Mesodermal cell (in vitro differentiated cells): ENCODE data around the gene FAM171A1.

Experiments used
- H3K27ac ChIP-seq: 2 replicates; pipeline ENCODE4 v1.7.0; 2013; ENCODE audit warnings: mild to moderate bottlenecking, low read depth, low read length, moderate library complexity; ENCODE audit not compliant: severe bottlenecking
- H3K36me3 ChIP-seq: 2 replicates; pipeline ENCODE4 v1.7.1; 2013; ENCODE audit warnings: mild to moderate bottlenecking, low read length, moderate library complexity; ENCODE audit not compliant: control insufficient read depth, insufficient read depth
- H3K4me1 ChIP-seq: one replicate; pipeline ENCODE4 v1.7.1; 2013; ENCODE audit warnings: mild to moderate bottlenecking, low read length; ENCODE audit not compliant: insufficient read depth, control insufficient read depth, poor library complexity, severe bottlenecking
- H3K4me3 ChIP-seq: 2 replicates; pipeline ENCODE4 v1.7.0; 2013; ENCODE audit warnings: low read length, control low read depth, mild to moderate bottlenecking; ENCODE audit not compliant: insufficient read depth, poor library complexity, severe bottlenecking; ENCODE audit errors: extremely low read depth
- H3K9me3 ChIP-seq: 2 replicates; pipeline ENCODE4 v1.7.1; 2013; ENCODE audit warnings: mild to moderate bottlenecking, low read length, moderate library complexity; ENCODE audit not compliant: control insufficient read depth
- WGBS, 2 experiments: methylation state at CpG; one replicate each; pipeline ENCODE4 v1.1.5; 2013; ENCODE audit warnings: missing lambda C conversion rate in 2 of 2; ENCODE audit not compliant: insufficient coverage in 2 of 2; 5-methylcytosine and 5-hydroxymethylcytosine counted together

Gene FAM171A1

DNA sequence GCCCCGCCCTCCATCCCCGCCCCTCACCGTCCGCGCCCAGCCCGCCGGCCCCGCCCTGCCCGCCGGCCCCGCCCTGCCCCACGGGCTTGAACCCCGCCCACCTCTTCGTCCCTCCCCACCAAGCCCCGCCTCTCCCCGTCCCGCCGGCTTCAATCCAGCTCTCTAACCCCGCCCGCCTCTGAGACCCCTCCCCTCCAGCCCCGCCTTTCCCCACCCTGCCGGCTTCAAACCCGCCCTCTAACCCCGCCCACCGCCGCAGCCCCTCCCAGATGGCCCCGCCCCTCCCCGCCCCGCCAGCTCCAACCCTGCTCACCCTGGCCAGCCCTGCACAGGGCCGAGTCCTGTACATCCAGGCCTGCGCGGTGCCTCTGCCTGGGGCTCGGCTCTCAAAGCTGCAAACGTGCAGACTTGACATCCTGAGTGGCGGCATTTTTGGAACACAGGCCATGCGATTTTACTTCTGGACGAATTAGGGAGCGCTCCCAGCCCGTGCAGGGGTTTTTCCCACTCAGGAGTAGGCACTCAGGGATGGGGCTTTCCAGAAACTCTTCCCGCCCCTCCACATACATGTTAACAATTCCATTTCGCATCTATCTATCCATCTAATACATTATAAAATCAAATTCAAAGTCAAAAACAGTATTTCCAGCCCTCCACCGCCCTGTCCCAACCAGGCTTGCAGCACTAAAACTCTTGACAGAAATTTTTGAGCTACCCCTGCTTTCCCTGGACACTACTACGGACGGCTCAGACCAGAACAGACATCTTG, 202.1 kb downstream of the FAM171A1 start:
- WGBS, 2 experiments, result 35 to 45% methylated on average over 15 to 21 of the region's 44 CpGs
- Histone ChIP-seq H3K36me3 (no peaks in the 10 kb centered on the region), H3K4me1 (peaks cover 5% of the 10 kb centered on the region), H3K27ac (no peak overlapping the region), H3K4me3 (no peak overlapping the region), H3K9me3 (no peaks in the 10 kb centered on the region)

GRCh38 chr10:15168291-15168785, 202.8 kb downstream of the FAM171A1 start, which contains the start of gene NMT2:
TSS of gene NMT2 (minus strand) at chr10:15168693. CDS start at chr10:15168612, 81 bp downstream.
- Histone ChIP-seq H3K36me3 (no peaks in the 10 kb centered on the region), H3K9me3 (no peaks in the 10 kb centered on the region), H3K4me3 (peak within 1 kb of the TSS; percentile 77), H3K4me1 (peaks cover 5% of the 10 kb centered on the region), H3K27ac (peak within 1 kb of the TSS; percentile 76)
- 0% methylated on average over 32 to 49 of the region's 70 CpGs for WGBS, 2 experiments

- H3K4me3 ChIP-seq, result peak overlapping the region; percentile 77
- H3K36me3 ChIP-seq, result no peaks in the 10 kb centered on the region
- 1% methylated on average over 27 to 35 of the region's 54 CpGs for WGBS, 2 experiments
- H3K27ac ChIP-seq, result peak overlapping the region; percentile 41
- peaks cover 5% of the 10 kb centered on the region for H3K4me1 ChIP-seq
- no peaks in the 10 kb centered on the region for H3K9me3 ChIP-seq
Observed at GRCh38 chr10:15167411-15168290, 203.4 kb downstream of the FAM171A1 start.

DNA sequence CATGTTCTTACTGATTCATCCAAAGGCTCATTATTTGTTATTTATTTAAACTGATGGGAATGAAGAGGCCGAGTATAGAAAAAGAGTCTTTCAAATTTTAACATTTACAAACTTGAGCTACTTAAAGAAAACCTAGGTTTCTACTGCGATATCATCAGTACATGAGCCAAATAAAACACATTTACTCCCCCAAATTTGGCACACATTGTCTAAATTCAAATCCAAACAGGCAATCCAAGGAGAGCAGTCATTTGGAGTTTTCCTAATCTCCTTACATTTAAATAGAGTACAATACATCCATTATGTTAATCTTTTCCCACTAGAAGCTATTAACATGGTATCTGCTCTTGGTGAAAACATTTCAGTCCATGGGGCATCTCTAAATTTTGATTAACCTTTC, 204.8 kb downstream of the FAM171A1 start:
- no peak overlapping the region for H3K27ac ChIP-seq
- H3K36me3 ChIP-seq, result no peaks in the 10 kb centered on the region
- no peaks in the 10 kb centered on the region for H3K9me3 ChIP-seq
- WGBS, 2 experiments, result 86 to 91% methylated on average over 1 of the region's 2 CpGs
- H3K4me3 ChIP-seq, result peak overlapping the region; percentile 77
- H3K4me1 ChIP-seq, result peaks cover 5% of the 10 kb centered on the region

DNA sequence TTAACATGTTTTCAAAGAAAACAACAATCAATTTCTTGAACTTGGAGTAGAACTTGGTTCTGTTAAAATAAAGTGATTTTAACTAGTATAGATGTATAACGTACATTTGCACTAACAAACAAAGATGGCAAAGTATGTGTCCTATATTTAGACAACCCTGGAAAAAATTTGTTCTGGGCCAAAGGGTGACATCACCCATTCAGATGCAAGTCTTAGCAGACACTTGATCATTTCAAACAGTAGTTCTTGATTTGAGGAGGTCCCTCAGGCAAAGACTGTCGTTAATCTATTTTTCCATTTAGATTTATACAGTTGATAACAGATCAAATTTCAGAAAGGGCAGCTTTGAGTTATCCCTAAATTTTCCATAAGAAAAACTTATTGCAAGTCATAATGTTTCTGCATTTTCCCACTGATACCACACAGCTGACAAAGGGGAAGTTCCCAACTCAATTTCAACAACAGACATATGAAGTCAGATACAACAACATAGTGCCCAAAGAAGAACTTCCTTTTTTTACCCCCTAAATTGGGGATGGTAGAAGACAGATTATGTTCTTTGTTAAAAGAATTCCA, 207.7 kb downstream of the FAM171A1 start:
- Histone ChIP-seq H3K4me1 (peaks cover 5% of the 10 kb centered on the region), H3K27ac (no peak overlapping the region)
- WGBS, 2 experiments, result no CpG with 5 or more reads among the region's 2 CpGs

More for the DNA sequence above, 207.7 kb downstream of the FAM171A1 start:
- Histone ChIP-seq H3K4me3 (no peak overlapping the region), H3K9me3 (no peaks in the 10 kb centered on the region), H3K36me3 (no peaks in the 10 kb centered on the region)
